Stimulated activated CD4-positive, alpha-beta T cell treated with anti-CD3 and anti-CD28 coated beads, Interleukin-15, amount 100 ng/mL, for 24 hours (primary cell): ENCODE data around the gene HSBP1.

Source experiments
- DNase-seq: peaks from one replicate; pipeline ENCODE4 v3.0.0-alpha.2; 2020

The HSBP1 gene

DNA sequence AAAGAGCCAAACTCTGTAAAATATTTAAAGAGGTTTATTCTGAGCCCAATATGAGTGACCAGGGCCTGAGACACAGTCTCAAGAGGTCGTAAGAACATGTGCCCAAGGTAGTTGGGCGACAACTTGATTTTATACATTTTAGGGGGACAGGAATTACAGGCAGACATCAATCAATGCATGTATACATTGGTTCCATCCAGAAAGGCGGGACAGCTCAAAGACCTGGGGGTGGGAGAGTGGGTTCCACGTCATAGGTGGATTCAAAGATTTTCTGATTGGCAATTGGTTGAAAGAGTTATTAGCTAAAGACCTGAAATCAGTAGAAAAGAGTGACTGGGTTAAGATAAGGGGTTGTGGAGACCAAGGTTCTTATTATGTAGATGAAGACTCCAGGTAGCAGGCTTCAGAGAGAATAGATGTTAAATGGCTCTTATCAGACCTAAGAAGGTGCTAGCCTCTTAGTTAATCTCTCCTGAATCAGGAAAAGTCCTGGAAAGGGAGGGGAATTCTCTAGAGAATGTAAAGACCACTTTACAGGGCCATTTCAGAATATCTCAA, 32.4 kb downstream of the HSBP1 start:
- no peak for DNase-seq

DNA sequence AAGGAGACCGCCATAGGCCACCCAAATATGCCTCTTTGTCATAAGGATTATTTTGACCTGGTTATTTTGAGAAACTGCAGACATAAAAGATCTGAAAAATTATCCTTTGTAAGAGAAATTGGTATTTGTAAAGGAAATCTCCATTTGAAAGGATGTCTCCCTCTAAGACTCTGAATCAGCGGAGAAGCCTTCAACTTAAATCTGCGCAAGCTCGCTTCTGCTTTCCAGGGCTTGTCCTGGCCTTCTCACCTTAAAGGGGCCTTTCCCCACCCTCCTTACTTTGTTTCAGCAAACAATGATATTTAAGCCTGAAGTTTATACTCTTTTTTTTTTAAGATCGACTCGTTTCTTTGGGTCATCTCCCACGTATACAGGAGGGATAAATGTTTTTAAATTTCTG, 34.5 kb downstream of the HSBP1 start:
- no peak for DNase-seq

DNA sequence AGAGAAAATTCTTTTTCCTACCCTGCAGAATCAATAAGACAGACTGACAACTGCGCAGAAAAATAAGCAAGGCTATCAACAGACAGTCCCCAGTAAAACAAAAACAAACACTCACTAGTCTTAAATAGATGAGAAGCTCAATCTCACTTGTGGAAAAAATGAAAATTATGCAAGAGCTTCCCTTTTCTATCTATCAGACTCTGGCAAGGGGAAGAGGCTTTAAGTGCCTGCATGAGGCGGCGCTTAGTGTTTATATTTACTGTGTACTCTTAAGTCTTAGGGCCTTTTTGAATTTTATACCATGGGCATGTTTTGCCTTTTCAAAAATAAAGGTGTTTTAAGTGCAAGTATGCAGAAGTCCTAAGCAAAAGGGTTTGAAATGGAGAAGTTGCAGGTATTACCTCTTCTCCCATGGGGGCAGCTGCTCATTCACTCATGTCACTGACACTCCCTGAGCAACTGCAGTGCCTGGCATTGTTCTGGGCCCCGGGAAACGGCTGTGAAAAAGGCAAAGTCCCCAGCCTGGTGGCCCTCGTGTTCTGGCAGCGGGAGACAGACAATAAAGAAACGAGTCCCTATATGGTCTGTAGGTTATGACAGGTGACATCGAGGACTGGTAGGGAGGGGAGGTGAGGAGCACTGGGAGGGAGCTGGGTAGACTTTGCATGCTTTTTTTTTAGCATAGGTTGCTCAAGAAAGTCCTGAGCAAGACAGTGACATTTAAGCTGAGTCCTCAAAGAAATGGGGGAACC, 35.2 kb downstream of the HSBP1 start:
- no peak for DNase-seq

DNA sequence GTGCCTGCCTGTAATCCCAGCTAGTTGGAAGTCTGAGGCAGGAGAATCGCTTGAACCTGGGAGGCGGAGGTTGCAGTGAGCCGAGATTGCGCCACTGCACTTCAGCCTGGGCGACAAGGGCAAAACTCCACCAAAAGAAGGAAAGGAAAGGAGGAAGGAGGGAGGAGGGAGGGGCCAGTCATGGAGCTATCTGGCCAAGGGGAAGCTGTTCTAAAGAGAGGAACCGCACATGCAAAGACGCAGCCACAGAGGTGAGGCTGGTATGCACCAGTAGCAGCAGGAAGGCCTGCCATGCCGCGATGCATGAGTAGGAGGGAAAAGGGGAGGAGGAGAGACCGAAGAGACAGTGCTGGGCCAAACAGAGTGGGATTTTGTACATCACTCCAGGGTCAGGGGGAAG, 35.9 kb downstream of the HSBP1 start:
- no peak for DNase-seq

DNA sequence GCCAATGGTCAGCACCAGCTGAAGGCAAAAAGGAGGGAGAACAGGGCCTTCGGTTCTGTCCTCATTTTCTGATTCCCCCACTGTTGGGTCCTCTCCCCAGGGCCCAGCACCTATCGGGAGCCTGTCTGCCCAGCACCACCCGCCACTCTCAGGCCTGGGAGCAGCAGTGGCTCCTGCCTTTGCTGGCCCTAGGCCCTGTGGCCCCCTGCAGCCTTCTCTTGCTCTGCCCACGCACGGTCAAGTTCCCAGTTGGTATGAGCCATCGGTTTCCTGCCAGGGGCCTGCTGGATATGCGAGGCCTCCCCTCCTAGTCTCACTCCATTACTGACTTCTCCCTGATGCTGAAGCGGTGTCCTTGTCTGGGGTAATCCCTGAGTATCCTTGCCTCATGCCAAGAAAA, 37.5 kb downstream of the HSBP1 start:
- no peak for DNase-seq

DNA sequence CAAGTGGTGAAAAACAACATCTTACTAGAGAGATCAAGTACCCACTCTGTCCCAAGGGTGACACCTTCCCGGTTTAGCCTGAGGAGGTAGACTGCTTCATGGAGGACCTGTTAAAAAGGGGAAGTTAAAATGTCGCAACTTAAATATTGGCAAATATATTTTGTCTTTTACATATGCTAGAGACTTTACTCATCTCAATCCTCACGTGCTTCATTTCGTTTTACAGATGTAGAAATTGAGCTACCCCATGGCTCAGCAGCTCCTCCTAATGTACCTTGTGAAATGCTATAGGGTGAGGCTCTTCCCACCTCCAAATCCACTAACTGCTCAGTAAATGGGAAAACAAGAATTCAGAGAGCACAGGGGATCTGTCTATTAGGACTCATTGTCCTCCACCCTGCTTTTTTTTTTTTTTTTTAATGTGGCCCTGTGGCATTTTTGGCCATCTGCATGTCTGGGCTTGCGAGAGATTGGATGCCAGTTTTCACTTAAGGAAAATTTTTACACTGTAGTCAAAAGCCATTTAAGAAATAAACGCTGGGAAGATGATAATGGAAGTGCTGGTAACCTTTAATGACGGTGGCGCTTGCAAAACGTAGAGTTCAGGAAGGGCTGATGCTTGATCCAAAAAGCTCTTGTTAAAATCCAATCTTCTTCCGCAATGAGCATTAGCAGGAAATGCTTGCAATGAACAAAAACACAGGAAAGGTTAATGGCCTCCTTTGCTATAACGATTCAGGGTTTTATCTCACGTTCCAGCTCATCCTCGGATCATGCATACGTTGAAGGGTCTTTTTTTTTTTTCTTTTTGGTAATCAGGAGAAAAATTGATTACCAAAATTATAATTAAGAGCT, 39.8 kb downstream of the HSBP1 start:
- DNase-seq, result no peak

DNA sequence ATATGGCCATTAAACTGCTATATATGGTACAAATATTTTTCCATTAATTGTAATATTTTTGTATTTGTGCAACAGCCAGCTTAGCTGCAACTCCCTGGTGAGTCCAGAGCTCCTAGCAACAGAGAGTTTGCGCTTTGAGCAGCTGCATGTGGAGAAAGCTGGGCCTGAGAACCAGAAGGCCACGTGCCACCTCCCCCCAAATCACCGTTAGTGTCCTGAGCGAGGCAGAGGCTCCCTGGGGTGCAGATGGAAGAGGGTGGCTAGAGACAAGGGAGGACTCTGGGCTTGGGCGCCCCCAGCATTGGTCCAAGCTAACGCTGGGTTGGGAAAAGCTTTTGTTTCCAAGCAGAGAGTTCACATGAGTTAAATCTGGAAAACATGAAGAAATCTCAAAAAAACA, 41.6 kb downstream of the HSBP1 start:
- DNase-seq, result no peak

DNA sequence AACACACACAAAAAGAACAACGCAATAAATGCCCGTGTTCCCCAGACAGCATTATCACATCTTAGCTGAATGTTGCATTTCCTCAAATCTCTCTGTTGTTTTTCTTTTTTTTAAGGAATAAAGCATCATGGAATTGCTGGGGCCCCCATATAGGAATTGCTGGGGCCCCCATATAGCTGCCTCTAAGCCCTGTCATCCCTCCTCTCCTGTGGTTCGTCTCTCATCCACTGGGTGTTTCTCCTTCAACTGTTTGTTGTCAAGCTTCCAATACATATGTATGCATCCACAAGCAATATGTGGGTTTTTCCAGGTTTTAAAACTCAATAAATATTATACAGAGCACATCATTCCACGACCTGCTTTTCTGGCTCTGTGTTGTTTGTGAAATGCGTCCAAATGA, 43.2 kb downstream of the HSBP1 start:
- DNase-seq, result no peak

DNA sequence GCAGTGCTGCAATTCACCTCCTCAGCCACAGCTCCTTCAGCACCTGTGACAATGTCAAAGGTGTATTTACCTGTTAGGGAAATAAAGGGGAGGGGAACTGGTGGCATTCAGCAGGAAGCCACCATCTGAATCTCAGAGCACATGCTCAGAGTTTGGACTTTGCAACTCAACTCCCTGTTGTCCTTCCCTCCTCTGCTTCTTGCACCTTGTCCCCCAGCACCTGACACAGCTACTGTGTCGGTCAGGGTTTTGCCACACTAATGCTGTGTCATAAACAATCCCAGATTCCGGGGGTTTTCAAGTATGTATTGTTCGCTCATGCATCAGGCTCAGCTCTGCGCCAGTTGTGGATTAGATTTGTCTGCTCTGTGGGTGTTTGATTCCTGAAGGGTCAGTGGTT, 43.7 kb downstream of the HSBP1 start:
- no peak for DNase-seq

DNA sequence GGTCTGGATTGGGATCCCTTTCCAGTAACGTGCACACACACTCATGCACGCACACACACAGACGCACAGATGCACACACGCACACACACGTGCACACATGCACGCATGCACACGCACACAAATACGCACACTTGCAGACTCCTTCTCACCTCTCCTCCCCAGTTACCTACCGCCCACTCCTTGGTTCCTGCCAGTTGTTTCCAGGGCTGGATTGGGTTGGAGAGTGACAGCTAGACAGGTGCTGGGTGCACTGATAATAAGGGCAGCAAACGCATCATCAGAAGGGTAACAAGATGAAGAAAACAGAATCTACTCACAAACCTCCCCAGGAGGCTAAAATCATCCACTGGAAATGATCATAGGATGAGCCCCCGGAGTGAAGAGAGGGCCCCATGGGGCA, 45.0 kb downstream of the HSBP1 start:
- DNase-seq, result no peak

DNA sequence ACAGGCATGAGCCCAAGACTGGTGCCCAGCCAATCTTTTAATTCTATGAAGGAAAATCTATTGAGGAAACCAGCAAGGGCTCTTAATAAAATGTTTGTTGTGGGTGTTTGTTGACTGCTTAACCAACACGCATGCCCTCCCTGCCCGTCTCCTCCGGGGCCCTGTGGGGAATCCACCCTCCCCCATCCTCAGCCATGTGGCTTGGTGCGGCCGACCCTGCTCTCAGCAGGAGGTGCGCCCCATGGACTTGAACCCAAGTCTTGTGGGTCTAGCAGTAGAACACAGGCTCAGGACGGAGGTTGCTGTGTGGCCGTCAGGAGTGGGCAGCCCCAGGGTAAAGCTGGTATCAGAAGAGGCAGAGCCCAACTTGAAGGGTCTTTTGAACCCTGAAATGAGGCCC, 46.1 kb downstream of the HSBP1 start:
- DNase-seq, result no peak

DNA sequence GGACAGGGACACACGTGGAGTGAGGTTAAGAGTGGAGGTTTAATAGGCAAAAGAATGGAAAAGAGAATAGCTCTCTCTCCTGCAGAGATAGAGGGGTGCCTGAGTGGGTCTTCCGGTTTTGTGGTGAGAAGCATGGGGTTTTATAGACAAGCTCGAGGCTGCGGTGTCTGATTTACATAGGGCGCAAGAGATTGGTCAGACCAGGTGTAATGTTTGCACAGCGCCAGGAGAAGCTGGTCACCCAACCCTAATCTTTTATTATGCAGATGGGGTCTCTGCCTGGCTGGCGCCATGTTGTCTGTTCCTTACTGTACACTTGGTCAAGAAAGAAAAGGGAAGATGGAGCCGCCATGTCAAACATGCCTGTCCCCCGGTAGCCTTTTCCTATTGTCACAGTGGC, 46.6 kb downstream of the HSBP1 start:
- no peak for DNase-seq

DNA sequence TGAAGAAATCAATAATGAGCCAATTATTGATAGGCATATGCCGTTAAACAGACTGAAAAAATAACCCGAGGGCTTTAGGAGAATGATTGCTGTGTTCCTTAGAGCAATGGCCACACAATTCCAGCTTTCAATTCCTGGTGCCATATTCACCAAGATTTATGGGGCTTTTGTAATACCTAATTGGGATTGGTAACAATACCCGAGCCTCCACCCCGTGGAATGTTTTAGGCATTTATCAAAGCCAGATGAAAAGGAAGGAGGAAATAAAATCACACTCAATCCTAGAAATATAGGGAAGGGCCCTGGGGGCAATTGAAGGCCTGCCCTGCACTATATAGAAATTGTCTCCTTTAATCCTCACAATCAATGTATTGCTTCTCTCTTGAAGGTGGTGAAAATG, 49.0 kb downstream of the HSBP1 start:
- DNase-seq, result no peak

DNA sequence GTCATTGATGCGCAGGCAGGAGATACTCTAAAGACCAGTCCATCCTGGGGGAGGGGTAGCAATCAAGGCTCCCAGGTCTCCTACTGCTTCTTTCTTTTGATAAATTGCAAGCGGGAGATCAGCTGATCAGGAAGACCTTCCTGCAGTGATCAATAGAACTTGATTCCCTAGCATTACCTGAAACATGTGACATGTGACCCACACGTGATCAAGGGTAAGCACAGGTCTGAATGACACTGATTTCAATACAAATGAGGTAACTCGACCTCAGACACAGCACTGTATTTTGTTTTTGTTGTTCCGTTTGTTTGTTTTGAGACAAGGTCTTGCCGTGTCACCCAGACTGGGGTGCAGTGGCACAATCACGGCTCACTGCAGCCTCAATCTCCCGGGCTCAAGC, 51.5 kb downstream of the HSBP1 start:
- no peak for DNase-seq

DNA sequence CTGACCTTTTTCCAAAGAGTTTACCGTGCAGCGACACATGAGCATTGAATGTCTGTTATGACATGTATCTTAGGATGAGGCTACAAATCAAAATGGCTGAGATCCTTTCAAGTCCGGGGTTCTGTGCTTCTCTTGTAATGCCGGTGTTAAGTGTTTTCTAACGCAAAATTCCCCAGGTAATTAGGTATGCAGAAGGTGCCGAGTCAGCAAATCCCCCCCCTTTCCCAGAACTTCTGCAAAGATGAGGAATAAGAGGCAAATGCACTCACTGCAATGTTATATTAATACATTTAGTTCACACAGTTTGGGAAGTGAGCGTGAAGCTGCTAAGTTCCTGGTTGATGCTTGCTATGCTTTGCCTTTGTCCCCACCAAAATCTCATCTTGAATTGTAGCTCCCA, 54.9 kb downstream of the HSBP1 start:
- DNase-seq, result no peak

DNA sequence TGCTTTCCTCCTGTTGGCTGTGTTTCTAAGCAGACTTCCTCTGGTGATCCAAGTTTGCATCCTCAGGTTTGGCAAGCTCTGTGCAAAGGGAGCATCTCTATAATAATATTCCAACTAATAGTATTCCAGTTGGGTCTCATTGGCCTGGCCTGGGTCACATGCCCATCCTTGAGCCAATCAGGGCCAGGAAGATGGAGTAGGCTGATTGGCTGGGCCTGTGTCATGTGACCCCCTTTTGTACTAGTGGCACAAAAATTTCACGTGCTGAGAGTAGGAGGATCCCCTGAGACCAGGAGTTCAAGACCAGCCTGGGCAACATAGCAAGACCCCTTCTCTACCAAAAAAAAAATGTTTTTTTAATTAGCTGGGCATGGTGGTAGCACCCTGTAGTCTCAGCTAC, 55.9 kb downstream of the HSBP1 start:
- DNase-seq, result no peak
